ENCODE measurements around the gene NDFIP2. TPM values are rescaled to one million over a fixed set of nuclear protein-coding genes. Genes with fewer than 3 reads are reported as not detected.

Gene NDFIP2
- total RNA-seq, 3 donors from 2014 or later (not counting 1 experiment from before 2014, with no cell fraction given) = 2.6 to 9.6 (median 3.6) TPM

DNA sequence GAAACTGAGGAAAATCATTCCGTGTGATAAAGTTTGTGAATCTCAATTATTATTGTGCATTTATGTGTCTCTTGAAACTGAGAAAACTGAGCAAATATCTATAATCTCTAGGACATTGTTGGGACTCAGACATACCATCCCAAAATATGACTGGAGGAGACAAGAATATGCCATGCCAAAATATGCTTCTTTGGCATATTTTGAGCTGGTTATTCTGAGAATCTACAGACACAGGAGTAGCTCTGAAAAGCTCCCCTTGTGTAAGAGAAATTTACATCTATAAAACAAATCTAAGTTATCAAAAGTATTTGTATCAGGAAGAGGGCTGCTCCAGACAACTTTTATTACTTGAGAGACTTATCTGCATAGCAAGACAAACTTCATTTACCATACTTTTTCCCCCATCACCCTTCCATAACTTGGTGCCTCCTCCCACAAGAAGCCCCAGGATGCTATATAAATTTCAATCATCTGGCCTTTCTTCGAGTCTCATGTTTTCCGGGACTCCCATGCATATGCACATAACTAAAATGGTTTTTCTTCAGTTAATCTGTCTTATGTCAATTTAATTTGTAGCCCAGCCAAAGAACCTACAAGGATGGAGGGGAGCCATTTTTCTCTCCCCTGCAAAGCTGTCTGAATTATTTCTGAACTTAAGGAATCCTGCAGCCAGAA is 28.6 kb upstream of the NDFIP2 start:
- peak overlapping the region; percentile 84 to 87 for H3K27ac Mint-ChIP-seq
- H3K4me1 Mint-ChIP-seq = peaks cover 40 to 45% of the 10 kb centered on the region in 2 donors
- TF ChIP-seq, protein P1, sequence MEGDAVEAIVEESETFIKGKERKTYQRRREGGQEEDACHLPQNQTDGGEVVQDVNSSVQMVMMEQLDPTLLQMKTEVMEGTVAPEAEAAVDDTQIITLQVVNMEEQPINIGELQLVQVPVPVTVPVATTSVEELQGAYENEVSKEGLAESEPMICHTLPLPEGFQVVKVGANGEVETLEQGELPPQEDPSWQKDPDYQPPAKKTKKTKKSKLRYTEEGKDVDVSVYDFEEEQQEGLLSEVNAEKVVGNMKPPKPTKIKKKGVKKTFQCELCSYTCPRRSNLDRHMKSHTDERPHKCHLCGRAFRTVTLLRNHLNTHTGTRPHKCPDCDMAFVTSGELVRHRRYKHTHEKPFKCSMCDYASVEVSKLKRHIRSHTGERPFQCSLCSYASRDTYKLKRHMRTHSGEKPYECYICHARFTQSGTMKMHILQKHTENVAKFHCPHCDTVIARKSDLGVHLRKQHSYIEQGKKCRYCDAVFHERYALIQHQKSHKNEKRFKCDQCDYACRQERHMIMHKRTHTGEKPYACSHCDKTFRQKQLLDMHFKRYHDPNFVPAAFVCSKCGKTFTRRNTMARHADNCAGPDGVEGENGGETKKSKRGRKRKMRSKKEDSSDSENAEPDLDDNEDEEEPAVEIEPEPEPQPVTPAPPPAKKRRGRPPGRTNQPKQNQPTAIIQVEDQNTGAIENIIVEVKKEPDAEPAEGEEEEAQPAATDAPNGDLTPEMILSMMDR (IDR thresholded peaks at IDR 0.05) = no peak
- H3K27me3 Mint-ChIP-seq (ENCODE audit: low read depth in 2 of 2) = no peaks in the 10 kb centered on the region
- peak in 1 of 2 donors; percentile 4 for DNase-seq
- peak overlapping the region; percentile 45 for H3K4me3 Mint-ChIP-seq
- Histone ChIP-seq H3K27ac (ENCODE audit: low read length) (no peak overlapping the region), H3K4me3 (ENCODE audit: low read length) (no peak overlapping the region), H3K27me3 (ENCODE audit: control insufficient read depth, insufficient read depth, low read length) (no peaks in the 10 kb centered on the region), H3K36me3 (ENCODE audit: control insufficient read depth, insufficient read depth, low read length) (no peaks in the 10 kb centered on the region), H3K4me1 (ENCODE audit: control insufficient read depth, insufficient read depth, low read length) (peaks cover 15% of the 10 kb centered on the region), H3K9me3 (ENCODE audit: control insufficient read depth, insufficient read depth, low read length) (no peaks in the 10 kb centered on the region)
- intact Hi-C loops (cut with micrococcal nuclease) = no loop called here
- whole genome bisulfite sequencing (ENCODE audit: insufficient coverage) = 94% methylated on average over 2 of the region's 3 CpGs
- no peaks in the 10 kb centered on the region for H3K36me3 Mint-ChIP-seq
- no peak for ATAC-seq
- no peaks in the 10 kb centered on the region for H3K9me3 Mint-ChIP-seq

DNA sequence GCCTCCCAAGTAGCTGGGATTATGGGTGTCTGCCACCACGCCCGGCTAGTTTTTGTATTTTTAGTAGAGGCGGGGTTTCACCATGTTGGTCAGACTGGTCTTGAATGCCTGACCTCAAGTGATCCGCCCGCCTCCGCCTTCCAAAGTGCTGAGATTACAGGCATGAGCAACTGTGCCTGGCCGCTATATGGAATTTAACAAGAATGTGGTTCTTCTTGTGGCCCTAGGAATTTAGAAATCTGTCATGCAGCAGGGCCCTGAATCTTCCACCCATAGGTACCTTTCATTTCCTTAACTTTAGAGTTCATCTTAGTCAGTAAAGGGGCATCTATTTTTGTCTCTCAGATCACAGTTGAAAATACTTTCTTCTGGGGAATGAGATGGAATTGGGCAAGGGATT is 25.6 kb upstream of the NDFIP2 start:
- no peak overlapping the region for H3K4me3 ChIP-seq (ENCODE audit: low read length)
- TF ChIP-seq, protein P1 (IDR thresholded peaks at IDR 0.05) = no peak
- H3K27ac ChIP-seq (ENCODE audit: low read length) = no peak overlapping the region
- H3K4me1 ChIP-seq (ENCODE audit: control insufficient read depth, insufficient read depth, low read length) = peaks cover 6% of the 10 kb centered on the region
- Mint-ChIP-seq H3K27me3 (ENCODE audit: low read depth in 2 of 2) (peaks cover 5 to 6% of the 10 kb centered on the region in 2 donors), H3K9me3 (no peaks in the 10 kb centered on the region), H3K27ac (no peak overlapping the region), H3K36me3 (no peaks in the 10 kb centered on the region), H3K4me3 (no peak overlapping the region), H3K4me1 (peaks cover 21 to 22% of the 10 kb centered on the region in 2 donors)
- H3K36me3 ChIP-seq (ENCODE audit: control insufficient read depth, insufficient read depth, low read length) = no peaks in the 10 kb centered on the region
- H3K9me3 ChIP-seq (ENCODE audit: control insufficient read depth, insufficient read depth, low read length) = no peaks in the 10 kb centered on the region
- 90% methylated on average over 7 of the region's 7 CpGs for WGBS (ENCODE audit: insufficient coverage)
- H3K27me3 ChIP-seq (ENCODE audit: control insufficient read depth, insufficient read depth, low read length) = no peaks in the 10 kb centered on the region
- intact Hi-C loops (cut with micrococcal nuclease) = no loop called here
- DNase-seq = no peak
- no peak for ATAC-seq

DNA sequence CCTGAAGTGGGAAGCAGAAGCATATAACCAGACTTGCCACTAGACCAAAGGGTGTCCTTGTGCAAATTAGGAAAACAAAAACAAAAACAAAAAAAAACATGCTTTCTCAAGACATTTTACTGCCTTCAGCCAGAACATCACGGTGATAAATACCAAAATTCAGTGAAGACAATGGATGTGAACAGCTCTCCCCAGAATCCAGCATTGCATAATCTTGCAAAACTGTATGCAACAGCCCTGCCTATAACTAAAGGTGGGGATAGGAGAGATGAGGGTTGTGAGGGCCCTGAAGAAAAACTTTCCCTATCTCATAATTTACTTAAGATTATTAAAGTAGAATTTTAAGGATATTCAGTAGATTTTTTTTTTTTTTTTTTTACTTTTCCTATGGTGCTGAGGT is 24.9 kb upstream of the NDFIP2 start:
- H3K27ac ChIP-seq (ENCODE audit: low read length) = no peak overlapping the region
- ATAC-seq (no peak), DNase-seq (no peak)
- no peaks in the 10 kb centered on the region for H3K9me3 ChIP-seq (ENCODE audit: control insufficient read depth, insufficient read depth, low read length)
- no peaks in the 10 kb centered on the region for H3K36me3 ChIP-seq (ENCODE audit: control insufficient read depth, insufficient read depth, low read length)
- H3K4me3 ChIP-seq (ENCODE audit: low read length) = no peak overlapping the region
- Mint-ChIP-seq H3K9me3 (no peaks in the 10 kb centered on the region), H3K36me3 (no peaks in the 10 kb centered on the region), H3K27ac (no peak overlapping the region), H3K27me3 (ENCODE audit: low read depth in 2 of 2) (peaks cover 5 to 6% of the 10 kb centered on the region in 2 donors), H3K4me3 (no peak overlapping the region), H3K4me1 (peaks cover 20 to 22% of the 10 kb centered on the region in 2 donors)
- intact Hi-C loops (cut with micrococcal nuclease) = no loop called here
- no peaks in the 10 kb centered on the region for H3K27me3 ChIP-seq (ENCODE audit: control insufficient read depth, insufficient read depth, low read length)
- H3K4me1 ChIP-seq (ENCODE audit: control insufficient read depth, insufficient read depth, low read length) = peaks cover 6% of the 10 kb centered on the region
- 100% methylated on average over 1 of the region's 1 CpG for WGBS (ENCODE audit: insufficient coverage)
- TF ChIP-seq, protein P1 (IDR thresholded peaks at IDR 0.05) = no peak
